ENCODE measurements around the gene CSNK1D. TPM values are rescaled to one million over a fixed set of nuclear protein-coding genes. Genes with fewer than 3 reads are reported as not detected.
A peak's percentile ranks its signal among the peaks of the same experiment; 100 is the strongest.

Gene CSNK1D
- total and polyA plus RNA-seq, 8 donors: 47.1 to 107 (median 66.0) TPM

DNA sequence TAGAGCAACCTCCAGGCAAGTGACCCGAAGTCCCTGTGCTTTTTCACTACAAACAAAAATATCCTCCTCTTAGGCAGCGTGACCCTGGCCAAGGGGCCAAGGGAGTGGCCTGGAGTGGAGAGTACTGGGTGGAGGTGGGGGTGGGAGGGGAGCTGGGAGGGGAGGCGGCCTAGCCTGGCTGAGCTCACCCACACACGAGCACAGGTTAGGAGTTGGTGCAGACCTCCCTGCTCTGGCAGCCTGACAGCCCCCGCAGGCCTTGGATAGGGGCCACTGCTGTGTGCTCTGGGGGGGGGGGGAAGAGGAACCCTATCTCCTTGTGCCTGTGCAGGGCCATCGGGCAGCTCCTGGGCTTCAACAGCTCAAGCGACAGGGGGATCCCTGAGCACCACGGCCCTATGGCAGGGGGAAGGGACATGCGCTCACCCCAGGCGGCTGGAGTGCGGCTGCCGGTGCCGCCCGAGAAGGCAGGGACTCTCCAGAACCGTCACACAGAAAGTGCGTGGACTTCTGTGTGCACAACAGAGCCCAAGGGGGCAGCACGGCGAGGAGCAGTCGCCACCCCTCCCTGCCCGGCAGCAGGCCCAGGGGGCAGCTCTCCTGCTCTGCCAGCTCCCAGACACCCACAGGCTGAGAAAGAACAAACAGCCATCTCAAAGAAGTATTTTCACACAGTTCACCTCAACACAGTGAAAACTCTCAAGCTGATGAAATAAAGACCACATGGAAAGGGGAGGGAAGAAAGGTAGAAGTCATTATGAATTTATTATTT, 31.4 kb downstream of the CSNK1D start:
- Histone ChIP-seq H3K27me3 (no peaks in the 10 kb centered on the region), H3K36me3 (peaks cover 4 to 44% (median 35%) of the 10 kb centered on the region in 3 donors), H3K9me3 (no peaks in the 10 kb centered on the region), H3K4me3 (no peak overlapping the region), H3K27ac (peak overlapping the region in 3 of 4 donors; percentile 58 to 62 (median 60)), H3K4me1 (peaks cover 8 to 24% (median 23%) of the 10 kb centered on the region in 3 donors)
- WGBS, 2 donors: 50 to 57% methylated on average over 20 of the region's 20 CpGs
- DNase-seq (peak in 4 of 6 donors; percentile 27 to 73 (median 52)), ATAC-seq (peak; percentile 2 to 21 (median 14)), FAIRE-seq (no peak)
- TF ChIP-seq, protein P1, sequence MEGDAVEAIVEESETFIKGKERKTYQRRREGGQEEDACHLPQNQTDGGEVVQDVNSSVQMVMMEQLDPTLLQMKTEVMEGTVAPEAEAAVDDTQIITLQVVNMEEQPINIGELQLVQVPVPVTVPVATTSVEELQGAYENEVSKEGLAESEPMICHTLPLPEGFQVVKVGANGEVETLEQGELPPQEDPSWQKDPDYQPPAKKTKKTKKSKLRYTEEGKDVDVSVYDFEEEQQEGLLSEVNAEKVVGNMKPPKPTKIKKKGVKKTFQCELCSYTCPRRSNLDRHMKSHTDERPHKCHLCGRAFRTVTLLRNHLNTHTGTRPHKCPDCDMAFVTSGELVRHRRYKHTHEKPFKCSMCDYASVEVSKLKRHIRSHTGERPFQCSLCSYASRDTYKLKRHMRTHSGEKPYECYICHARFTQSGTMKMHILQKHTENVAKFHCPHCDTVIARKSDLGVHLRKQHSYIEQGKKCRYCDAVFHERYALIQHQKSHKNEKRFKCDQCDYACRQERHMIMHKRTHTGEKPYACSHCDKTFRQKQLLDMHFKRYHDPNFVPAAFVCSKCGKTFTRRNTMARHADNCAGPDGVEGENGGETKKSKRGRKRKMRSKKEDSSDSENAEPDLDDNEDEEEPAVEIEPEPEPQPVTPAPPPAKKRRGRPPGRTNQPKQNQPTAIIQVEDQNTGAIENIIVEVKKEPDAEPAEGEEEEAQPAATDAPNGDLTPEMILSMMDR (IDR thresholded peaks at IDR 0.05): no peak
- intact Hi-C loops (cut with DNase I): no loop called here

DNA sequence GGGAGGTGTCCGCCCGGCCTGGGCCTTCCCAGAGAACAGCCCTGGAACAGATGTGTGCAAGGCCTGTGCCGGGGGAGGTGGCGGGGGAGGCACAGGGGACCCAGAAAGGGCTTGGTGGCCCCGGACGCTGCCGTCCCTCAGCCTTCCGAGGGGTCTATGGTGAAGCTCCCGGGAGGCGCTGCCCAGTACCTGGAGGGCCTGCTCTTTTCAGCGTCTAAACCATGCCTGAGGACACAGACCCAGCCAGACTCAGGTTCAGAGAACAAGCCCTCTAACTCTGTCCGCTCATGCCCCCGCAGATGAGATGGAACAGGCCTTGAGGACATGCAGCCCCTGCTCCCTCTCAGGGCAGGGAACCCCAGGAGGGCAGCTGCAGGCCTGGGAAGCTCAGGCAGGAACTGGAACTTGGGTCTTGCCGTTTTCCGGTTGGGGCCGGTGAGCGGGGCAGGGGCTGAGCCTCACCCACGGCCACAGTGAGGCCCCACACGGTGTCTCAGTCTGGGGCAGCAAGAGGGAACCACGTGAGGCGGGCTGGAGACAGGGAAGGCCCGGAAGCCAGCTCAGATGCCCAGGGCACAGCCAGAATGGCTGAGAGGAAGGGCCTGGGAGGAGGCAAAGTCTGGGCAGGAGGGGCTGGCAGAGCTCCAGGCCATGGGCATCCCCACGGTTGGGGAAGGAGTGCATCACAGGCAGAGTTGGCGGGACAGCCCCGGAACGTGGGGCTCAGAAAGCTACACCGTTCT, 32.1 kb downstream of the CSNK1D start:
- no peaks in the 10 kb centered on the region for H3K27me3 ChIP-seq
- ATAC-seq (peak; percentile 4 to 50 (median 31)), DNase-seq (peak in 5 of 6 donors; percentile 41 to 86 (median 74)), FAIRE-seq (no peak)
- no peaks in the 10 kb centered on the region for H3K9me3 ChIP-seq
- WGBS, 2 donors: 65 to 72% methylated on average over 26 to 27 of the region's 27 CpGs
- peaks cover 4 to 37% (median 34%) of the 10 kb centered on the region in 3 donors for H3K36me3 ChIP-seq
- H3K27ac ChIP-seq: peak overlapping the region; percentile 31 to 62 (median 59)
- peaks cover 8 to 26% (median 23%) of the 10 kb centered on the region in 3 donors for H3K4me1 ChIP-seq
- H3K4me3 ChIP-seq: no peak overlapping the region
- intact Hi-C loops (cut with DNase I): no loop called here
- TF ChIP-seq, protein P1 (IDR thresholded peaks at IDR 0.05): no peak

DNA sequence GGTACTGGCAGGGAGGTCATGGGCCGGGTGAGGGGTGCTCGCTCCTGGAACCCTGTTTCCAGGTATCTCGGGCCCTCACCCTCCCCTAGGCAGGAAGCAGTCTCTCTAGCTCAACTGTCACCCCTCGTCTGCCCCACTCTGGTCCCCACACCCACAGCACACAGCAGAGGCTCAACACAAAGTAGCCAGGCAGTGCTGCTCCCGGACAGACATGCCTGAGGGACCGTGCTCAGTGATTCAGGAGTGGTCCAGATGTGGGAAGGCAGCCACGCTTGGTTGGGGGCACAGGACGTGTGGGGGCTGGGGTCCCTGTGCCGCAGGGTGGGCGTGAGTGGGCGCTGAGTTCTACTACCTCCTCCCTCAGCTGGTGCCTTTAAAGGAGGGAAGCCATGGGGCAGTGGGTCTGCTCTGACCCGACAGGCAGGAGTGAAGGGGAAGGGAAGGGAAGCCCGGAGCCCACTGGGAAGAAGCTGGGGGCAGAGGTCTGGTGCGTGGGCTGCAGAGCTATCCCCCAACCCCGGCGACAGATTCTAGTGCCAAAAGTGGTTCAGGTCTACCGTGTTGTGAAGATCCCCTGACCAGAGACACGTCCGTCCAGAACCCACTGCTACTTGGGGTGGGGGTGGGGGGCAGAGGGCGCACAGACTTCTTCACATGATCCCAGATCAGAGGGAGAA, 32.9 kb downstream of the CSNK1D start:
- intact Hi-C loops (cut with DNase I): no loop called here
- 78 to 84% methylated on average over 17 to 20 of the region's 20 CpGs for WGBS, 2 donors
- ATAC-seq: no peak
- no peak overlapping the region for H3K4me3 ChIP-seq
- H3K27me3 ChIP-seq: no peaks in the 10 kb centered on the region
- peak overlapping the region in 2 of 4 donors; percentile 58 to 60 for H3K27ac ChIP-seq
- H3K4me1 ChIP-seq: peaks cover 13 to 31% (median 30%) of the 10 kb centered on the region in 3 donors
- H3K9me3 ChIP-seq: no peaks in the 10 kb centered on the region
- DNase-seq: peak in 2 of 6 donors; percentile 39 to 66
- TF ChIP-seq, protein P1 (IDR thresholded peaks at IDR 0.05): no peak
- peaks cover 0 to 30% (median 27%) of the 10 kb centered on the region in 3 donors for H3K36me3 ChIP-seq
- FAIRE-seq: no peak

DNA sequence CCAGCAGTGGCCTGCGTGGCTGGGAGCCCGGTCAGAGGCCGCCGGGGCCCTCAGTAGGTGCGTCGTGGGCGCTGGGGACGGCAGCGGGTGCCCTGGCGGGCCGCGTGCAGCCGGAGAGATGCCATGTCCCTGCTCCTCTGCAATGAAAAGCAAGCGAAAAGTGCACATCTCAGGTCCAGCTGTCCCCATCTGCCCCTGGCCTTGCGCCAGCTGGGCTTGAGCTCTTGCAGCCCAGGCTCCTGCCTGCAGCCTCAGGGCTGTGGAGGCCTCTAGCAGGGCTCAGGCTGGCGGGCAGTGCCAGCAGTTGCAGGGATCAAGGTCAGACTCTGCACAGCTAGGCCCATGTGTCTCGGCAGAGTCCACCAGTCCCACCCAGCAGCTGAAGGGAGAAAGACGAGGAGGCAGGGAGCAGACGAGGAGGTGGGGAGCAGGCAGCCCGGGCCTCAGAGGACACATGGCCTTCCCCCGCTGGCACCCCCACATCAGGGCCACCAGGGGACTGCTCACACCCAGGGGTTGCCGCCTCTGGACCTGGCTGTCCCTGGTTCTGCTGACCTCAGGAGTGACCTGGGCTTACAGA, 33.5 kb downstream of the CSNK1D start:
- WGBS, 2 donors: 74 to 80% methylated on average over 20 to 22 of the region's 22 CpGs
- peaks cover 13 to 31% (median 30%) of the 10 kb centered on the region in 3 donors for H3K4me1 ChIP-seq
- FAIRE-seq (no peak), ATAC-seq (no peak), DNase-seq (peak in 3 of 6 donors; percentile 23 to 64 (median 38))
- H3K9me3 ChIP-seq: no peaks in the 10 kb centered on the region
- TF ChIP-seq, protein P1 (IDR thresholded peaks at IDR 0.05): no peak
- H3K4me3 ChIP-seq: no peak overlapping the region
- no peaks in the 10 kb centered on the region for H3K27me3 ChIP-seq
- H3K27ac ChIP-seq: no peak overlapping the region
- intact Hi-C loops (cut with DNase I): loop anchor here in 2 of 3 donors (5.0 to 10.0 kb wide), 2 partner anchors 82 to 85 kb away; no protein-coding TSS in a partner anchor
- peaks cover 0 to 23% (median 21%) of the 10 kb centered on the region in 3 donors for H3K36me3 ChIP-seq

Measured in pancreas (tissue), 10 donors.